Esophagus muscularis mucosa (tissue), 3 donors: ENCODE results near the gene RBFA.

ENCODE experiments used
- CTCF ChIP-seq, 3 experiments: fragments of 200-600 bp in 2 of 3; fragments of 450-650 bp in 1 of 3; sonication (generic) in 2 of 3; IDR thresholded peaks; one replicate each; pipeline ENCODE4 v1.5.1; 2017 to 2019; ENCODE audit warnings: antibody characterized with exemption in 3 of 3, mild to moderate bottlenecking in 2 of 3, moderate library complexity in 1 of 3
- POLR2A ChIP-seq: fragments of 450-650 bp; IDR thresholded peaks from one replicate; pipeline ENCODE4 v1.6.1; 2017; ENCODE audit warnings: antibody characterized with exemption, moderate library complexity, mild to moderate bottlenecking, low read depth
- POLR2AphosphoS5 ChIP-seq, 2 donors: sonication (generic); formaldehyde crosslinking; IDR thresholded peaks; one replicate each; pipeline ENCODE4 v1.6.1; 2017; ENCODE audit warnings: antibody characterized with exemption in 2 of 2

GRCh38 chr18:80046011-80046410 lies 11.8 kb downstream of the RBFA start:
- TF ChIP-seq CTCF (IDR thresholded peaks at IDR 0.05) (no peak), POLR2A (no peak), POLR2AphosphoS5 (IDR thresholded peaks at IDR 0.05) (no peak)
